Right lobe of liver (tissue), 4 donors: ENCODE data around the gene CABS1.

Experiments
- POLR2A ChIP-seq: fragments of 450-650 bp; IDR thresholded peaks from one replicate; pipeline ENCODE4 v1.6.1; 2017; ENCODE audit warnings: antibody characterized with exemption, mild to moderate bottlenecking
- TF ChIP-seq, protein P1 (sequence below), 4 donors: fragments of 200-600 bp in 3 of 4; fragments of 450-650 bp in 1 of 4; IDR thresholded peaks; one replicate each; pipeline versions ENCODE4 v1.5.1 to v1.8.0; 2016 to 2022; ENCODE audit warnings: antibody characterized with exemption in 4 of 4, mild to moderate bottlenecking in 2 of 4
- donor health status: DM: no; HTN: no; CAD: no.
- donor health status: DM: no; HTN: no; CAD: no.
- donor health status: DM: no; HTN: yes; CAD: no.

DNA sequence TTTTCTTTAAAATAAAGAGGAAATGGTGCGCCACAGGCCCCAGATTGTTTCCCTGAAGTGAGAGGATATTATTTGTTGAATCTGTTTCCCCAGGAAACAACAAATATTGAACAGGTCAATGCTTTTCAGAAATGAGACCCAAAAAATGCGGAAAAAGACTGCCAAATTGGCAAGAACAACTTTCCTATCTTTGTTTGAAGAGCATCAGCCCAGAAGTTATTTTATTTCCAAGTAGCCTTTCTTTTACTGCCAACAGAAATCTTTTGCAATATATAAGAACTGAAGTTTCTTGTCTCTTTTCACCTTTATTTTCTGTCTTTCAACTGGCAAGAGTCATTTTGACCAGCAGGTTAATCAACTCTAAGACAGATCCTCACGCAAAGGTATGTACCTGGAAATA is 25.7 kb downstream of the CABS1 start, which contains the start of gene SMR3A:
- TF ChIP-seq POLR2A, result no peak
- TF ChIP-seq, protein P1, sequence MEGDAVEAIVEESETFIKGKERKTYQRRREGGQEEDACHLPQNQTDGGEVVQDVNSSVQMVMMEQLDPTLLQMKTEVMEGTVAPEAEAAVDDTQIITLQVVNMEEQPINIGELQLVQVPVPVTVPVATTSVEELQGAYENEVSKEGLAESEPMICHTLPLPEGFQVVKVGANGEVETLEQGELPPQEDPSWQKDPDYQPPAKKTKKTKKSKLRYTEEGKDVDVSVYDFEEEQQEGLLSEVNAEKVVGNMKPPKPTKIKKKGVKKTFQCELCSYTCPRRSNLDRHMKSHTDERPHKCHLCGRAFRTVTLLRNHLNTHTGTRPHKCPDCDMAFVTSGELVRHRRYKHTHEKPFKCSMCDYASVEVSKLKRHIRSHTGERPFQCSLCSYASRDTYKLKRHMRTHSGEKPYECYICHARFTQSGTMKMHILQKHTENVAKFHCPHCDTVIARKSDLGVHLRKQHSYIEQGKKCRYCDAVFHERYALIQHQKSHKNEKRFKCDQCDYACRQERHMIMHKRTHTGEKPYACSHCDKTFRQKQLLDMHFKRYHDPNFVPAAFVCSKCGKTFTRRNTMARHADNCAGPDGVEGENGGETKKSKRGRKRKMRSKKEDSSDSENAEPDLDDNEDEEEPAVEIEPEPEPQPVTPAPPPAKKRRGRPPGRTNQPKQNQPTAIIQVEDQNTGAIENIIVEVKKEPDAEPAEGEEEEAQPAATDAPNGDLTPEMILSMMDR (IDR thresholded peaks at IDR 0.05), result no peak
